Natural killer cell (primary cell): ENCODE measurements around the gene ALDH7A1. TPM values are rescaled to one million over a fixed set of nuclear protein-coding genes. Genes with fewer than 3 reads are reported as not detected.

Source experiments
- ATAC-seq, 3 donors: fragments of 150-1000 bp in 2 of 3; fragments of 200-7000 bp in 1 of 3; cut with Tn5 transposase; 1 replicate in 1 of 3; 2 replicates in 2 of 3; pipeline ENCODE4 v1.10.0; 2021; ENCODE audit warnings: mild to moderate bottlenecking in 2 of 3, moderate library complexity in 2 of 3
- DNase-seq, 2 donors: peaks; one replicate each; pipeline versions ENCODE4 v3.0.0 to v3.0.0-alpha.2; 2013 to 2021; ENCODE audit warnings: mixed read lengths in 1 of 2
- H3K27ac ChIP-seq: one replicate; pipeline ENCODE4 v1.5.1; 2013; ENCODE audit warnings: mild to moderate bottlenecking, low read length
- H3K27me3 ChIP-seq: one replicate; pipeline ENCODE4 v1.6.1; 2013; ENCODE audit warnings: low read length; ENCODE audit not compliant: control insufficient read depth, insufficient read depth
- H3K36me3 ChIP-seq: one replicate; pipeline ENCODE4 v1.6.1; 2013; ENCODE audit warnings: low read length; ENCODE audit not compliant: control insufficient read depth, insufficient read depth
- H3K4me1 ChIP-seq: one replicate; pipeline ENCODE4 v1.6.1; 2013; ENCODE audit warnings: low read length; ENCODE audit not compliant: control insufficient read depth, insufficient read depth
- H3K4me3 ChIP-seq: one replicate; pipeline ENCODE4 v1.5.1; 2013; ENCODE audit warnings: low read length
- H3K9me3 ChIP-seq: one replicate; pipeline ENCODE4 v1.6.1; 2013; ENCODE audit warnings: low read length; ENCODE audit not compliant: control insufficient read depth, insufficient read depth
- H3K27ac Mint-ChIP-seq, 2 donors: one replicate each; pipeline ENCODE4 v1.8.0; 2022; ENCODE audit warnings: mild to moderate bottlenecking in 2 of 2, mixed read lengths in 2 of 2, moderate library complexity in 1 of 2
- H3K27me3 Mint-ChIP-seq, 2 donors: one replicate each; pipeline ENCODE4 v1.8.0; 2022; ENCODE audit warnings: low read depth in 2 of 2, mixed read lengths in 2 of 2
- H3K36me3 Mint-ChIP-seq: one replicate; pipeline ENCODE4 v1.8.0; 2022; ENCODE audit warnings: mixed read lengths
- H3K4me1 Mint-ChIP-seq, 2 donors: one replicate each; pipeline ENCODE4 v1.8.0; 2022; ENCODE audit warnings: mixed read lengths in 2 of 2
- H3K4me3 Mint-ChIP-seq: one replicate; pipeline ENCODE4 v1.8.0; 2022; ENCODE audit warnings: mild to moderate bottlenecking, moderate library complexity, mixed read lengths
- H3K9me3 Mint-ChIP-seq, 2 donors: one replicate each; pipeline ENCODE4 v1.8.0; 2022; ENCODE audit warnings: mixed read lengths in 2 of 2
- CTCF ChIP-seq: fragments of 200-600 bp; IDR thresholded peaks from one replicate; pipeline ENCODE4 v1.8.0; 2022; ENCODE audit warnings: antibody characterized with exemption
- WGBS: methylation state at CpG from one replicate; pipeline ENCODE4 v1.1.7; 2013; ENCODE audit warnings: missing lambda C conversion rate; ENCODE audit not compliant: insufficient coverage; 5-methylcytosine and 5-hydroxymethylcytosine counted together
- intact Hi-C: fragments of 100-400 bp; cut with micrococcal nuclease; formaldehyde crosslinking; loops from one replicate; pipeline ENCODE4 v1.14.2; 2022
- total RNA-seq, 4 donors: library from RNA; stranded (reverse); fragments of 120-200 nt in 1 of 4; gene quantifications; one replicate each; pipeline versions ENCODE4 v1.2.3 to v1.2.4, GENCODE V29; 2013 to 2022

Gene ALDH7A1
- total RNA-seq, 3 donors from 2014 or later (not counting 1 experiment from before 2014, with no cell fraction given): 0.66 to 1.3 (median 1.2) TPM

- Mint-ChIP-seq H3K27ac (no peak overlapping the region), H3K9me3 (no peaks in the 10 kb centered on the region), H3K4me3 (no peak overlapping the region), H3K36me3 (no peaks in the 10 kb centered on the region), H3K27me3 (no peaks in the 10 kb centered on the region), H3K4me1 (no peaks in the 10 kb centered on the region)
- H3K27me3 ChIP-seq: no peaks in the 10 kb centered on the region
- no peak for ATAC-seq
- no peak for DNase-seq
- no peaks in the 10 kb centered on the region for H3K9me3 ChIP-seq
- H3K27ac ChIP-seq: no peak overlapping the region
- intact Hi-C loops: no loop called here
- no peak overlapping the region for H3K4me3 ChIP-seq
- no peak for TF ChIP-seq CTCF
- 88% methylated on average over 2 of the region's 2 CpGs for WGBS
- no peaks in the 10 kb centered on the region for H3K4me1 ChIP-seq
- no peaks in the 10 kb centered on the region for H3K36me3 ChIP-seq
Measured at GRCh38 chr5:126542441-126542840, 52.6 kb downstream of the ALDH7A1 start.

GRCh38 chr5:126540631-126541030 is 54.4 kb downstream of the ALDH7A1 start:
- Histone ChIP-seq H3K9me3 (no peaks in the 10 kb centered on the region), H3K4me3 (no peak overlapping the region), H3K4me1 (no peaks in the 10 kb centered on the region), H3K27ac (no peak overlapping the region), H3K36me3 (no peaks in the 10 kb centered on the region), H3K27me3 (no peaks in the 10 kb centered on the region)
- H3K36me3 Mint-ChIP-seq: no peaks in the 10 kb centered on the region
- 81% methylated on average over 4 of the region's 5 CpGs for WGBS
- no peak overlapping the region for H3K4me3 Mint-ChIP-seq
- H3K9me3 Mint-ChIP-seq: no peaks in the 10 kb centered on the region
- no peak for DNase-seq
- no peak for TF ChIP-seq CTCF
- no peaks in the 10 kb centered on the region for H3K4me1 Mint-ChIP-seq
- no peak overlapping the region for H3K27ac Mint-ChIP-seq
- no peak for ATAC-seq
- intact Hi-C loops: no loop called here
- H3K27me3 Mint-ChIP-seq: peaks cover 0 to 5% of the 10 kb centered on the region in 2 donors

GRCh38 chr5:126538579-126538978 is 56.4 kb downstream of the ALDH7A1 start:
- intact Hi-C loops: no loop called here
- Histone ChIP-seq H3K36me3 (no peaks in the 10 kb centered on the region), H3K27me3 (no peaks in the 10 kb centered on the region), H3K4me3 (no peak overlapping the region), H3K4me1 (no peaks in the 10 kb centered on the region), H3K9me3 (no peaks in the 10 kb centered on the region), H3K27ac (no peak overlapping the region)
- no peak overlapping the region for H3K4me3 Mint-ChIP-seq
- no peaks in the 10 kb centered on the region for H3K9me3 Mint-ChIP-seq
- no peaks in the 10 kb centered on the region for H3K36me3 Mint-ChIP-seq
- TF ChIP-seq CTCF: no peak
- no peak overlapping the region for H3K27ac Mint-ChIP-seq
- peaks cover 0 to 5% of the 10 kb centered on the region in 2 donors for H3K27me3 Mint-ChIP-seq
- DNase-seq (no peak), ATAC-seq (no peak)
- WGBS: no CpG with 5 or more reads among the region's 1 CpG
- no peaks in the 10 kb centered on the region for H3K4me1 Mint-ChIP-seq

GRCh38 chr5:126536874-126537273 is 58.1 kb downstream of the ALDH7A1 start:
- Histone ChIP-seq H3K27me3 (no peaks in the 10 kb centered on the region), H3K27ac (no peak overlapping the region), H3K36me3 (no peaks in the 10 kb centered on the region), H3K4me1 (no peaks in the 10 kb centered on the region), H3K4me3 (no peak overlapping the region), H3K9me3 (no peaks in the 10 kb centered on the region)
- Mint-ChIP-seq H3K9me3 (no peaks in the 10 kb centered on the region), H3K36me3 (no peaks in the 10 kb centered on the region), H3K27me3 (peaks cover 0 to 5% of the 10 kb centered on the region in 2 donors), H3K4me1 (no peaks in the 10 kb centered on the region), H3K27ac (no peak overlapping the region), H3K4me3 (no peak overlapping the region)
- ATAC-seq: no peak
- intact Hi-C loops: no loop called here
- 35% methylated on average over 2 of the region's 3 CpGs for WGBS
- DNase-seq: no peak
- no peak for TF ChIP-seq CTCF
